BJ (cell line): ENCODE results near the gene KCNIP4. TPM values are rescaled to one million over a fixed set of nuclear protein-coding genes. Genes with fewer than 3 reads are reported as not detected.

Experiments used
- CTCF ChIA-PET: fragments of 350-600 bp; formaldehyde crosslinking; extraction: SDS; loops from one replicate; lab custom pipeline; 2021; ENCODE audit warnings: antibody characterized with exemption, inconsistent platforms; lab: Yijun Ruan, JAX
- POLR2A ChIA-PET: fragments of 300-600 bp; sonication (Branson Sonifier 250); formaldehyde crosslinking; extraction: SDS; loops from one replicate; lab custom pipeline; 2021; ENCODE audit warnings: antibody characterized with exemption; lab: Charles Lee
- DNase-seq: peaks from one replicate; pipeline ENCODE4 v3.0.0-alpha.2; 2011; ENCODE audit warnings: low read depth
- H3K27me3 ChIP-seq: 2 replicates; pipeline ENCODE4 v1.6.0; 2011; ENCODE audit warnings: low read length; ENCODE audit not compliant: control insufficient read depth, insufficient read depth
- H3K36me3 ChIP-seq: 2 replicates; pipeline ENCODE4 v1.5.1; 2011; ENCODE audit warnings: low read length; ENCODE audit not compliant: control insufficient read depth, insufficient read depth
- H3K4me3 ChIP-seq: 2 replicates; pipeline ENCODE4 v1.5.1; 2011; ENCODE audit warnings: low read depth, mild to moderate bottlenecking, control low read depth, low read length
- CTCF ChIP-seq: IDR thresholded peaks from 2 replicates; pipeline ENCODE4 v1.5.1; 2011; ENCODE audit warnings: low read depth, mild to moderate bottlenecking, control low read depth, inconsistent platforms, low read length, moderate library complexity; ENCODE audit not compliant: insufficient read depth
- polyA plus RNA-seq: library from polyadenylated mRNA; depleted of rRNA; stranded (reverse); fragments of >200 nt; gene quantifications from 2 replicates; pipeline ENCODE4 v1.2.3, GENCODE V29; 2011

Gene KCNIP4
- polyA plus RNA-seq, 1 experiment = not detected

- CTCF ChIA-PET = no interaction called here
- POLR2A ChIA-PET = no interaction called here
- Histone ChIP-seq H3K27me3 (no peaks in the 10 kb centered on the region; the same call in 1 of the 2 replicates), H3K4me3 (no peak overlapping the region), H3K36me3 (no peaks in the 10 kb centered on the region)
- DNase-seq = no peak
- TF ChIP-seq CTCF = no peak
Observed at GRCh38 chr4:20696815-20697214, 1251.8 kb downstream of the KCNIP4 start.

GRCh38 chr4:20687864-20688263 is 1260.7 kb downstream of the KCNIP4 start:
- TF ChIP-seq CTCF = no peak
- H3K27me3 ChIP-seq = peaks cover 2% of the 10 kb centered on the region; the same call in 1 of the 2 replicates
- no peak overlapping the region for H3K4me3 ChIP-seq
- no peaks in the 10 kb centered on the region for H3K36me3 ChIP-seq
- ChIA-PET CTCF (interaction anchor here (1.5 kb wide), 1 partner anchor 192 kb away, joined by 3 read pairs; no protein-coding TSS in a partner anchor), POLR2A (no interaction called here)
- DNase-seq = peak; percentile 36

- CTCF ChIA-PET = interaction anchor here (0.7 to 3.0 kb wide), 14 partner anchors 9 to 1998 kb away, joined by 3 to 20 read pairs (median 4); partner anchors contain the start of gene PACRGL
- no peaks in the 10 kb centered on the region for H3K36me3 ChIP-seq
- peaks cover 2% of the 10 kb centered on the region for H3K27me3 ChIP-seq
- no peak for DNase-seq
- no peak overlapping the region for H3K4me3 ChIP-seq
- POLR2A ChIA-PET = no interaction called here
- peak; percentile 47 for TF ChIP-seq CTCF
Observed at GRCh38 chr4:20684852-20685763, 1263.5 kb downstream of the KCNIP4 start.

- no peak for DNase-seq
- H3K36me3 ChIP-seq = no peaks in the 10 kb centered on the region
- CTCF ChIA-PET = interaction anchor here (0.6 to 3.0 kb wide), 6 partner anchors 8 to 276 kb away, joined by 3 to 20 read pairs (median 4); partner anchors contain the start of gene PACRGL
- peaks cover 2% of the 10 kb centered on the region for H3K27me3 ChIP-seq
- no peak for TF ChIP-seq CTCF
- no peak overlapping the region for H3K4me3 ChIP-seq
- POLR2A ChIA-PET = no interaction called here
Observed at GRCh38 chr4:20683766-20684165, 1264.8 kb downstream of the KCNIP4 start.

- no peak for TF ChIP-seq CTCF
- no peak for DNase-seq
- Histone ChIP-seq H3K4me3 (no peak overlapping the region), H3K27me3 (peaks cover 4% of the 10 kb centered on the region), H3K36me3 (no peaks in the 10 kb centered on the region)
- CTCF ChIA-PET = interaction anchor here (0.6 to 1.4 kb wide), 3 partner anchors 20 to 275 kb away, joined by 3 to 4 read pairs (median 4); no protein-coding TSS in a partner anchor
- POLR2A ChIA-PET = no interaction called here
Observed at GRCh38 chr4:20682853-20683252, 1265.7 kb downstream of the KCNIP4 start.
